Dedifferentiated amniotic fluid mesenchymal stem cell (primary cell): ENCODE measurements around the gene SCAMP5.

Source experiments
- DNase-seq: peaks from one replicate; pipeline ENCODE4 v3.0.0-alpha.2; 2016; ENCODE audit errors: extremely low spot score

Gene SCAMP5

DNA sequence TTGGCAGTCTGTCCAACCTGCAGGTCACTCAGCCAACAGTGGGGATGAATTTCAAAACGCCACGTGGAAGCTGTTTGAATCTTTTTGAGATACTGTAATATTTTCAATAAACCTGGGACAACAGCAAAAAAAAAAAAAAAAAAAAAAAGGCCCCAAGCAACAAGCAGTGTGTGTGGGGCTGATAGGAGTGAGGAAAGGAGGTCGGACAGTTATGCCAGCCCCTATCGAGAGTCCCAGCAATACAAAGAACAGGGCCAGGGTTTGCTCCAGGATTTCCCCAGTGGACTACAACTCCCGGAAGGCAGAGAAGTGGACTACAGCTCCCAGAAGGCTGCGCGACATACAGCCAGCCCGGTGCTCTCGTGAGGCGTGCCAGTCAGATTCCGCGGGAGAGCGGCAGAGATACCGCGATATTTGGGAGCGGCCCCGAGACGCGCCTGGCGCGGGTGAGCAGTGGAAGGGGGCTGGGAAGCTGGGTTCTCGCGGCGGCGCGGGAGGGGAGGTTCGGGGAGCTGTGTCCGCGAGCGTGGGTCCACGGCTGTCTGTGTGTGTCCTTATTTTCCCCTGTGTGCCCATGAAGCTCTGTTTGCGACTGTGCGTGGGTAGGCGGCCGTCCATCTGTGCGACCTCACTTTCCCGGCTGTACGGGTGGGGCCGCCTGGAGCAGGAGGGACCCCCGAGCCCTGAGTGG is 28.0 kb downstream of the SCAMP5 start, which contains the start of gene PPCDC:
TSS of gene PPCDC (plus strand) at position 410 of the 691 bp plus-strand sequence. CDS start 4,729 bp downstream, outside the sequence.
- DNase-seq, result peak; percentile 97

DNA sequence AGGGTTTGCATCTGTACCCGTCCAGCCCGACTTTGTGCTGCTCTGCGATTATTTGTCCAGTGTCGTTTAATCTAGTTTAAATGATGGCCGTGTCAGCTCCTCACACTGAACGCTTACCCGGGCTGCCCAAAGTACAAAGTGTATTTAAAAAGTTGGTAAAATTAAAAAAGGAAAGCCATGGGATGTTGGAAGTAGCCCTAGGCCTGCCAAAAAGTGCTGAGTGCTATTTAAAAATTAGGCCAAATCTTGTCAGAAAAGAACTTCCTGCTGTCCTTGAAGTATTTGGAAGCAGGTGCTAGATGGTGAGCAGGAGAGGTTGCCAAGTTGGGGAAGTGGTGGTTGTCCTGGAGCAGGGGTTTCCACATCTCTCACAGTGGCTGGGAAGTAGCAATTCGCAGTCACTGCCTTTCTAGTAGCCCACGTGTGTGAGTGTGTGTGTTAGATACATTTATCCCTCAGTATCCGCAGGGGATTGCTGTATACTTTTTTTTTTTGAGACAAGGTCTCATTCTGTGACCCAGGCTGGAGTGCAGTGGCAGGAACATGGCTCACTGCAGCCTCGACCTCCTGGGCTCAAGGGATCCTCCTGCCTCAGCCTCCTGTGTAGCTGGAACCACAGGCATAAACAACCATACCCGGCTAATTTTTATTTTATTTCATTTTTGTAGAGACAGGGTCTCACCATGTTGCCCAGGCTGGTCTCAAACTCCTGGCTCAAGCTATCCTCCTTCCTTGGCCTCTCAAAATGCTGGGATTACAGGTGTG is 28.7 kb downstream of the SCAMP5 start:
- no peak for DNase-seq

DNA sequence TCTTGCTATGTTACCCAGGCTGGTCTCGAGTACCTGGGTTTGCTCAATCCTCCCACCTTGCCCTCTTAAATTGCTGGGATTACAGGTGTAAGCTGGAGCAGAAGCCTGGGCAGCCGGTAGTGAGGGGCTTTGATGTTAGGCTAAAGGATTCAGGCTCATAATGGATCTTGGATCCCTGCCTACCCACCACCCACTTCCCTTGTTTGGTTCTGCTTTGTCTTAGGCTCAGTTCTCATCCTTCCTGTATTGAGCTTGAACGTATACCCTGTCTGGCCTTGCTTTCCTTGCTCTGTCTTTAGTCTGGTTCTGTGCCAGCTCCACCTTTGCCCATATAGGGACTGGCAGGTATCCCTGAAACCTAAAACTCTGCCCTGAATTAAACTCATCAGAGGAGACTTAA is 29.7 kb downstream of the SCAMP5 start:
- no peak for DNase-seq

DNA sequence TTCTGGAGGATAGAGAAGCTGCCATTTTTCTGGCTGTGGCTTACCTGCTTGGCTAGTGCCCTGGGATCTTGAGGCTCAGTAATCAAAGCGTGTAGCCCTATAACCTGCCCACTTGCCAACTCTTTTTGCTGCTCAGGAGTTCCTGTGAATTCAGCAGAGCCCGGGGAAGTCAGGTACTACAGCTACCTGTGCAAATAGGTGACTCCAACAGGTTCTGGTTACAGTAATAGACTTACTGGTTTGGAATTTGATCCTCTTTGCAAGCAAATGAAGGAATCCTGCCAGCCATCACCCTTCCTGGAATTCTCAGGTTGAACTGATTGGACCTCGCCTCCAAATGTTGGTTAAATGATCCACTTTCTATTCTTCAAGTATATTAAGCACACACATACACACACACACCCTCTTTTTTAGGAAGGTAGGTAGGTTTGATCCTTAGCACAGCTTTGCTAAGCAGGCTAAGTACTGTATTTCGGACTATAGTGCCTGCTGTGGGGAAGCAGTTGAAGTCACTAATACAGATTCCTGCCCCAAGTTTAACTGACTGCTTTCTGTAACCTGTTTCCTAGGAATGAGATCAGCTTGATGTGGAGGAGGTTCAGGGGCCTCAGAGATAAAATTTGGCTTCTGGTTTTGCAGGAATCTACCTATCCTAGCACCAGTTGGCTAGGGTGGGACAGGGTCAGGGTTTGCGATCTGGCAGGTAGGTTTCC is 30.3 kb downstream of the SCAMP5 start:
- DNase-seq, result no peak

DNA sequence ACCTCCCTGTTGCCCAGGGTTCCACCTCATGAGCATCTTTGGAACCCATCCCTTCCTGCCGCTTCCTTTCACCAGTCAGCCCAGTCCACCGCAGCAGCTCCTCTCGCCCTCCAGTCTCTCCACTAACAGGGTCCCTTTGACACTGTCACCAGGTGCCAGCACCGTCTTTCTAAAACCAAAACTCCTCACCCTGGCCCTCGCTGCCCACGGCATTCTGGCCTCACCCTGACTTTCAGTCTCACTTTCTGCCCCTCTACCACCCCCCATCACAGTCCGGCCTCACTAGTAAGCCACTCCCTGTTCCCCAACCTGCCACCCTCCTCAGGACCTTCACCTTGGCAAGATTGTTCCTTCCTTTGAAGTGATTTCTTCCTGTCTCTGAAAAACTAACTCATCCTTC is 32.2 kb downstream of the SCAMP5 start:
- no peak for DNase-seq

DNA sequence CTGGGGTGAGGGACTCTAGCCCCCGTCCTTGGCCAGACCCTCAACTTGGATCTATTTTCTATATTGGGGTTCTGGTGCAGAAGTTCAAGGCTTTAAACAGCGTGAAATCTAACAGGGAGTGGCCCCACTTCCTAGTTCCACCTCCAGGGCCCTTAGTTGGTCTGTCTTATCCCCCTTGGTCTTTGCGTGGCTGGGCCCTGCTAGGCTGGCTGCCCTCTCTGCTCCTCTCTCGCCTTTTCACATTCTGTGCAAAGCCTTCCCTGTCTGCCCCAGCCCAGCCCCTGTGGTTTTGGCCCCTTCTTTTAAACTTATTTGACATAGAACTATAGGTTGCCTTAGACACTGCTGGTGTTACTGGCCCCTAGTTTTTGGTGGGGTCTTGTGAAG is 33.6 kb downstream of the SCAMP5 start:
- DNase-seq, result no peak

DNA sequence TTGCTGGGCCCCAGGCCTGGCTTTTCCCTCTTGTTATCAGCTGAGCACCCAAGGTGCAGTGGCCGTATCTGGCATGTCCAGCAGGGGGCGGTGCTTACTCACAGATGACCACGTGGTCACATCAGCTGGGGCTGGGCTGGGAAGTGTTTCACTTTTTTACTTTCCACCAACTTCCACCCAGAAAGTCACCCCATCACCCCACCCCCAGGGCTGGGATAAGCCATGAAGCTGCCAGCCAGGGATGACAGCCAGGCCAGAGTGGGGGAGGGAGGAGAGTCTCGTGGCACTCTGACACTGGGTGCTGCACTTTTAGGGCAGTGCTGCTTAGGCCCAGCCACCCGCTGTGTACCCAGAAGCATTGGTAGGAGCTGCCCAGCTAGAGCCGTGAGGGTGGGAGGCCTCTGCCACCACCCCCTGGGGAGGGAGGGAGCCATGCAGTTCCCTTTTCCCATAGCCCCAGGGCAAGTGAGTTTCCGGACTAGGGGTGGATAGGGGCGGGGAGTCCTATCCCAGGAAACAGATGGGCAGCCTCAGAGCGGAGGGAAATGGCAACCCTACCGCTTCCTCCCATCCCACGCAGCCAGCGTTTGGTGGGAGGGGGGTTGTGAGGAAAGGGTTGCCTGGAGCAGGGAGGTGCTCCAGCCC is 34.1 kb downstream of the SCAMP5 start:
- DNase-seq, result peak; percentile 91

DNA sequence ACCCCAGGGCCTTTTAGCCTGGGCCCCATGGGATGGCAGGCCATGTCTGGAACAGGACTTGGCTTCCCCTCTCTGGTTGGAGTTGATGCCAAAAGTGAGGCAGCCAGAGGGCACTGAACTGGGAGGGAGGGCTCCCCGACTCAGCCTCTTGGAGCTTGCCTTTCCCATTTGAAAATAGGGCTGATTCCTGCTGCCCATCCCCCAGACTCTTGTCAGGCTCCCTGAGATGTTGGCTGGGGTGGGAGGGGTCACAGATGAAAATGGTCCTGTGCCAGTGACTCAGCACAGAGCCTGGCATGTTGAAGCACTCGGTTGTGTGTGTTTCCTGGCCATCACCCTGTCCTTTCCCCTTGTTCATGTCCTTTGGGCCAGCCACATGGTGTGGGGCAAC is 34.7 kb downstream of the SCAMP5 start:
- DNase-seq, result no peak

DNA sequence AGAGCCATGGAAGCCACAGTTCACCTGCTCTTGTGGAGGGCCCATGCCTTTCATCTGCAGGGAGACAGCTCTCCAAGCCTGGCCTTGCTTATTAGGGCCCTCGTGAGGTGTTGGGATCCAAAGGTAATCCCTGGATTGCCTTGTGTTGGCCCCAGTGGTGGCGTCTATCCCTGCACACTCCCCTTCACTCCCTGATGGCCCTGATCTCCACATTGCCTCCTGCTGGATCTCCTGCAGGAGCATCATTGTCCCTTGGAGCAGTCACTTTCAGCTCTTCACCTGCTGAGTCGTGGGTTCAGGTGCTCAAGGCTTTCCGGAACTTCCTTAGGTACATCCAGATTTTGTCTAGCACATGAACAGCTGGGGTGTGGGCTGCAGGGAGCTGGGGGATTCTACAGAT is 35.1 kb downstream of the SCAMP5 start:
- DNase-seq, result no peak

DNA sequence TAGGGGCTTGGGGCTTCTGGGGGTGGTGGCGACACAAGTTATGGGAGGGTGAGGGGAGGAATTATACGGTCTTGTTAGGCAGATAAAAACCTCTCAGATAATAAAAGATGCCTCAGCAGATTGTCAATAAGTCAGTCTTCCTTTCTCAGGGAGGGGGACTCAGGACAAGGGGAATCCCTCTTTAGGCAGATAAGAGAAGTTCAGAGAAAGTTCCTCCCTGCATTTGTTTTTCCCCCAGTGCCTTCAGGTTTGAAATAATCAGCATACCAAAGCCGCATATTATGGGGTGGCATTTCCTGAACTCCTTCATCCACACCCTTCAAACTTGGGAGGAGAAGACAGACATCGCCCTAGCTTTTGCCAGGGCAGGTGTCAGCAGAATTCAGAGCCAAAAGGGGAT is 36.5 kb downstream of the SCAMP5 start:
- no peak for DNase-seq

DNA sequence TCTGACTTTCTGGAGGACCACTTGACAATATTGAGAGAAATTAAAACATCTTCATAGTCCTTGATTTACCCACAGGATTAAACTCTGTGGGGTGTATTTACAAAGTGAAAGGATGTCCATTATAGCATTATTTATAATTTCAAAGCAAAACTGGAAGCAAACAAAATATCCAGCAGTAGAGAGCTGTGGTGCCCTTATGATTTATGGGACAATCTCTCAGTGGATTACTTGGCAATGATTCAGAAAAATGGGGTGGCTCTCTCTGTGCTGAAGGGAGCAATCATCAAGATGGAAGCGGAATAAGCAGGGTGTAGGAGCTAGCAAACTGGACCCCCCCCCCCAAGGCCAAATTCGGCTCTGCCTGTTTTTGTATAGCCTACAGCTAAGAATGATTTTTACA is 37.0 kb downstream of the SCAMP5 start:
- DNase-seq, result no peak

DNA sequence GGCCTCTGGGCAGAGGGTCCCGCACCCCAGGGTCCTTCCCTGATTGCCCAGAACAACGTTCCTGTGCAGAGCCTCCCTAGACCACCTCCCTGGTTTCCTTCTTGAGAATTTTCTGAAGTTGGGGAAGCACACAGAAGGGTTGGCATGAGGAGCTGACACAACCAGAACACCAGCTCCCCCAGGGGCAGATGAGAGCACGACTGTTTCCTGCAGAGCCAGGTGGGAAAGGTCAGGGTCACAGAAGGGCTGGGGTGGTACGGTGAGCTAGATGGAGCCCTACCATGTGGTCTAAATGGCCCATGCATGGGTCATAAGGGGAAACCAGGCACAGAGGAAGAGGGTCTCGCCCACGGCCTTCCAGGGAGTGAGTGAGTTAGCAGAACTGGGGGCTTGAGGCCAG is 38.4 kb downstream of the SCAMP5 start:
- no peak for DNase-seq

DNA sequence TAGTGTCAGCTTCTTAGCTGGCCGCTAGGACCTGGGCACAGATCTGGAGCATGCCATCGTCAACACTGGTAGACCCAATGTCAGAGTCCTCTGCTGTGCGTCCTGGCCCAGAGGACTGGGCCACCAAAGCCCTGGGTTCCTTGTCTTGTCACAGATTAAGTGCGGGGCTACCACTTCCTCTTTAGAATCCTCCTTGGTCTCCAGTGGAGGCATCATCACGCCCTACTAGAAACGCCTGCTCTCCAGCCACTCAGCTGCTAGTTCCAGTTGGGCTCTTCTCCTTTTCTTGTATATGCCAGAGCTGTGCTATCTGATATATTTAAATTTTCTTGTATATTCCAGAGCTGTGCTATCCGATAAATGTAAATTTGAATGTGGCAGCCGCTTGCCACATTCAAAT is 39.3 kb downstream of the SCAMP5 start:
- DNase-seq, result no peak

DNA sequence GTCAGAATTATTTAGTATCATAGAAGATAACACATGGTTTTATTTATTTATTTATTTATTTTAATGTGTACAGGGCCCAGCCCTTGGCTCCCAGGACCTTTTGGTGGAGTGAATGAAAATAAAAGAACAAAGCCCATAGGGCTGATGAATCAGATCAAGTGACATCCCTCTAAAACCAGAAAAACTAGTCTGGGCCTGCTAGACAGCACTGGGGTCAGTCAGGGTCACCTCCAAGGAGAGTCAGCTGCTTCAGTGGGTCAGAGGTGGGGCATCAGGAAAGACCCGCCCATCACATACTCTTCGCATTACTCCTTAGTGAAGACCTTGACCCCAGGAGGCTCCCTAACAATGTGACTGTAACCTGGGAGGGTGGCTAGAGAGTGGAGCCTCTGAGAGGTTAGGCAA is 40.9 kb downstream of the SCAMP5 start:
- DNase-seq, result no peak

DNA sequence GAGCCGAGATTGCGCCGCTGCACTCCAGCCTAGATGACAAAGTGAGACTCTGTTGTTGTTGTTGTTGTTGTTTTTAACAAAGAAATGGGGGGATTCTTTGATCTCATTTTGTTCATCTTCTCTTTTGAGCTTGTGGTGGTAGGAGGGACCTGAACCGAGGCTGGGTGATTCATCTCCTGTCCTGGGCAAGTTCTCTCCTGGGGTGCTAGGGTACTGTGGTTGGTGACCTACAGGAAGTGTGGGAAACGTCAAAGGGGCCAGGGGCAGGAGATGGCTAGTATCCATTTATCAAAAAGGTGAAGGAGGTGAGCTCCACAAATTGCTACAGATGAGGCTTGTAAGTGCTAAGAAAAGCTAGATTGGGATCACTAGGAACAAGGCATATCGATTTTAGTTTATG is 42.3 kb downstream of the SCAMP5 start:
- no peak for DNase-seq

DNA sequence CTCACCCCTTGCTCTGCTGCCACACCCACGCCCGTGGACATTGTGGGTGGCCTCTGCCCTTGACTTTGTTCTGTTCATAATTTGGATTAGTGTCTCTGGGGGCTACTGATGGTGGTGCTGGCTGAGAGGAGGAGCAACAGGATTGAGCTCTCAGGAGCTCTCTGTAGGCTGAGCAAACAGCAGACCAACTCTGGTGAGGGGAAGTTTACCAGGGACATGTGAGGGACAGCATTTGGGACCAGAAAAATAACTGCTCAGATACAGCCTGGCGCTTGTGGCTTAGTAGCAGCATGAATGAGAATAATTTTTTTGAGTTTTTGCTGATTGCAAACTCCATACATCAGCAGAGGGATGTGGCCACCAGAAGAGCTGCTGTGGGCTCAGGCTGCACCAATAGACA is 42.9 kb downstream of the SCAMP5 start:
- no peak for DNase-seq

DNA sequence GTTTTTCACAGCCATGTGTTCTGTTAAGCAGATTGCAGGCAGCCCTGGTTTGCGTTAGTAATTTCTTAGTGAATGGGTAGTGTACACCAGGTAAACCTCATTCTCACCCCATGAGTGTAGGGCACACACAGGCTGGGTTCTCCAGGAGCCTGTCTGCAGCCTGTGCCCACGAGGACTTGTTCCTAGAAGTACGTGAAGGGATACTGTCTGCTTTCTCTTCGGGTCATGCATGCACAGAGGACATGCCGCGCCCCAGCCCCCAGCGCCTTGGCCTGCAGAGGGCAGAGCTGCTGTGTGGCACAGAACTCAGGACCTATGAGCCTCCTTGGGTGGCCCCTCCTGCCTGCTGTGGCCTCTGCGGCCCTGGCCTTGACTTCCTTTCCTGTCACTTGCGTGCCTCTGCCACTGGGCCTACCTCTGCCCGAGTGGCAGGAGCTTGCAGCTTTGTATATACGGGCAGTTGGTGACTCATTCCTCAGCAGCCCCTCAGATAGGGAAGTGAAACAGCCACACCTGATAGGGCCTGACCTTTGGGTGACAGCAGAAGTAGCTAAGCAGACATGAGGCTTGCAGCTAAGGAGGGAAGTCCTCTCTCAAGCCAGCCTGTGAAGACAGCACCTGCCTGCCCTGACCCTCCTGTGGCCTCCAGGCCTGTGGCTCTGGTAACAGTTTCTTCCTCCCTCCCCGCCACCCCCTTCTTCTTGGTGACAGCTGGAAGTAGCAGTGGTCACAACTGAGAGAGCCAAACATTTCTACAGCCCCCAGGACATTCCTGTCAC is 47.6 kb downstream of the SCAMP5 start:
- DNase-seq, result no peak

DNA sequence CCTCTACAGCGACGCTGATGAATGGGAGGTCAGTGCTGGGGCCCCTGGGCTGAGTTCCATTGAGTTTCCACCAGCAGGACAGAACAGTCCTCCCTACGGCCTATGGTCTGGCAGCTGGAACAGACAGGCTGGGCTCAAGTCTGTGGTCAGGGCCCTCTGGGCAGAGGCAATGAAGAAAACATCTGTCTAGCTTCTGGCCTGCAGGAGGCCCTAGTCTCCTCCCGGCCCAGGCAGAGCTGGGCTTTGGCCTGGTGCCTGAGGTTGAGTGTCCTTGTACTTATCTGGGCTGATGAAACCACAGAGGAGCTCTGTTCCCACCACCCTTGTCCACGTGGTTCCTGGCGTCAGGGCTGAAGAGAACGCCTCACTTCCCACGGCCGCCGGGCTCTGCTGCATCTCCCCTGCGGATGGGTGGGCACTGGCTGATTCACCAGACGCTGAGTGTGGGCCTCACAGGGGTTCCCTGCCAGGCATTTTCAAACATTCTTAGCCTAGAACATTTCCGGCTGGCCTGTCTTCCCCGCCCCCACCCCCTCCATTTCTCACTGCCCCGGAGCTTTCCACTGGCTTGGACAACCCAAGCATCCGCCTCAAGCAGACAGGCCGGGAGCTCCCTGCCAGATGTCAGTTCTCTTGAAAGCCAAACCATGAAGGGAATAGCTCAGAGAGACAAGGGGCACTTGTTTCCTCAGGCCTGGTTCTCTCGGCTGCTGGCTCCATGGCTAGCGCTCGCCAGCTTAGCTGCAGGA is 48.3 kb downstream of the SCAMP5 start:
- DNase-seq, result peak; percentile 98

DNA sequence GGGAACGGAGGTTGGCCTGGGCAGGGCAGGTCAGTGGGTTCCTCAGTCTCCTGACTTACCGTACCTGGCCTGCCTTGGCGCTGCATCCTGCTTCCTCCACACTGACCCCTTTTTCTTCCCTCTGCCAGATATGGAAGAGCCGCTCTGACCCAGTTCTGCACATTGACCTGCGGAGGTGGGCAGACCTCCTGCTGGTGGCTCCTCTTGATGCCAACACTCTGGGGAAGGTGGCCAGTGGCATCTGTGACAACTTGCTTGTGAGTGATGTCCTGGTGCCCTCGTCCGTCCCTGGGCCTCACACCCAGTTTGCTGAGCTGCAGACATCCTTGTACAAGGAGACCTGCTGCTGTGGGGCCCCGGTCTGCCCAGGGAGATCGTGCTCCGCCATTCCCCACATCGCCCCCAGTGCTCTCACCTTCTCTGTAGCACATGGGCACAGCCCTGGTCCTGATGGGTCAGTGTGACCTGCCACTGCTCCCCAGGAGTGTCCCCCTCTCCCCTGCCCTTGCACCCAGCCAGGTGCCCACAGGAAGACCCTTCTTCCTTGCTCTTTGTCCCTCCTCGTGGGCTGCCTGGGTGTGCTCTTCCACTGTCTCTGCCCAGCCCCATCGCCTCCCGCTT is 49.0 kb downstream of the SCAMP5 start:
- DNase-seq, result no peak

DNA sequence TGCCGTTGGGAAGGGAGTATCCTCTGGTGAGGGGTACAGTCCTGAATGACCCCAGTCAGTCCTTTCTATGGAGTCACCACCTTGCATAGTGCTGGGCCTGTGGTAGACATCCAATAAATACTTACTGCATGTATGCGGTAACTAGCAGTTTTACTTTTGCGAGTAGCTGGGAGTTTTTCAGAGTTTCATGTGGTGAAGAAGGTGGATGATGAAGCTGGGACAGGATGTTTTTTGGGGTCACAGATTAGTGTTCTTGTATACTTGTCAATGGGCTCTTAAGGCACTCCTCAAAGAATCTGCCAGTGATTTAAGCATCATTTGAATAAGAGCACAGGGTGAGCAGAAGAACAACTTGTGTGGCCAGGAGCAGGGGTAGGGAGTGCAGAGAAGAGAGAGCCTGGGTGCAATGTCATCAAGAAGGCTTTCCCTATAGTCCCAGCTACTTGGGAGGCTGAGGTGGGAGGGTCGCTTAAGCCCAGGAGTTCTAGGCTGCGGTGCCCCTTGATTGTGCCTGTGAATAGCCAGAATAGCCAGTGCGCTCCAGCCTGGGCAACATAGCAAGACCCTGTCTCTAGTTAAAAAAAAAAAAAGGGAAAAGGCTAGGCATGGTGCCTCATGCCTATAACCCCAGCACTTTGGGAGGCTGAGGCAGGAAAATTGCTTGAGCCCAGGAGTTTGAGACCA is 50.1 kb downstream of the SCAMP5 start:
- no peak for DNase-seq
